GM18861 (cell line): ENCODE data around the gene DCLK1.

Source experiments
- ATAC-seq: cut with Tn5 transposase; IDR thresholded peaks from one replicate; pipeline ENCODE4 v1.9.1; 2021; ENCODE audit not compliant: unreplicated experiment

Gene DCLK1

GRCh38 chr13:36131222-36131930, at the start of gene DCLK1:
TSS of gene DCLK1 (minus strand) at chr13:36131382.
- ATAC-seq, result no peak

DNA sequence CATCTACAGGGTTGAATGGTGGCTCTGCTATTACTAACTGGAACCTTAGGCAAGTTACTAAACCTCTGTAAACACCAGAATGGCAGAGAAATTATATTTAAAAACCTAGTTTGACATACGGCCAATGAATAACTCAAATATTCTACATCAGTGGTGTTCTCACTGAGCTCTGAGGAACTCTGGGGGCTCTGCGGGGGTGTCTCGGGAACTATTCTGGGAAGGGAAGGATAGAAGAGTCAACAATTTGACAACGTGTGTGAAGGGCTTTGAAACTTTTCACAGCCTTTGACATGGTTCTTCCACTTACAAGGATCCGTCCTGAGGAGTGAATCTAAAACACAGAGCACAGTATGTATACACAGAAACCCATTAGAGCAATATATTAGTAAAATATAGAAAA, 44.4 kb upstream of the DCLK1 start:
- ATAC-seq, result no peak

- ATAC-seq, result no peak
Measured at GRCh38 chr13:36174923-36175322, 43.7 kb upstream of the DCLK1 start.

- ATAC-seq, result no peak
Measured at GRCh38 chr13:36173571-36174322, 42.6 kb upstream of the DCLK1 start.

- ATAC-seq, result no peak
Measured at GRCh38 chr13:36166046-36166445, 34.9 kb upstream of the DCLK1 start.

DNA sequence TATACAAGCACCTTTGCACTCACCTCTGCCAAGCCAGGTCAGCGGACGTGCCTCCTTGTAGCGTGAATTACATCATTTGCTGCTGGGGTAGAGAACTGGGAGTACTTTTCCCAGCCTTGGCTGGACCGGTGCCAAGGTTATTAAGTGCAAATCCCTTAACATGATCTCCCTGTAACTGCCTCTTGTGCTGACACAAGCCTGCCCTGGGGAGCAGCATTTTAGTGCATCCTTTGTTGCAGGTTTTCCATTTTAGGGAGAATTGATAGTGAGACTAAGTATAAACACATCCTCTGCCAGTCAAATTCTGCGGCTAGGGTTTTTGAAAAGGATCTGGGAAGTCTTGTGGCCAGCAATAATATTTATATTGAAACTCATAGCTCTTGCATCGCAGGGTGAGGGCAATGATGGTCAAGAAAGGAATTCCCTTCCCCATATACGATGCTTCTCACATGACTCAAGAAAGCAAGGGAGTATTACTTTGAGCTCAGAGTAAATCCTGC, 32.7 kb upstream of the DCLK1 start:
- ATAC-seq, result no peak

- ATAC-seq, result no peak
Measured at GRCh38 chr13:36163286-36163685, 32.1 kb upstream of the DCLK1 start.

- no peak for ATAC-seq
Measured at GRCh38 chr13:36160297-36160696, 29.1 kb upstream of the DCLK1 start.

DNA sequence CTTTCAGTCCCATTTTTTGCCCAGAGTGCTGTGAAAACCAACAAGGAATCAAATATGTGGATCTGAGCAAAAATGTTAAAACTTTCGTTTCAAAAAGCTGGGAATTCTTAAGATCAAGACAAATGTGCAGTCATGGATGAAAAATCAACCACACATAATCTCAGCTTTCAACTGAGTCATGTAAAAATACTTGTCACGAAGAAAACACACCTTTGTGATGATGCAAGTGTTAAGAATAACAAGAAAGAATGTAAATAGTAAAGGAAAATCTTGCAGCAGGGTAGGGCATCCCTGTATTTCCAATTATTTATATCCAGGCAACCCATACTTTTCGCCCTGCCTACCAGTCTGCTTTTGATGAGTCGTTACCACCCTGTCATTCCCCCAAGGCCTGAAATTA, 27.4 kb upstream of the DCLK1 start:
- no peak for ATAC-seq

- ATAC-seq, result no peak
Measured at GRCh38 chr13:36157480-36157879, 26.3 kb upstream of the DCLK1 start.

DNA sequence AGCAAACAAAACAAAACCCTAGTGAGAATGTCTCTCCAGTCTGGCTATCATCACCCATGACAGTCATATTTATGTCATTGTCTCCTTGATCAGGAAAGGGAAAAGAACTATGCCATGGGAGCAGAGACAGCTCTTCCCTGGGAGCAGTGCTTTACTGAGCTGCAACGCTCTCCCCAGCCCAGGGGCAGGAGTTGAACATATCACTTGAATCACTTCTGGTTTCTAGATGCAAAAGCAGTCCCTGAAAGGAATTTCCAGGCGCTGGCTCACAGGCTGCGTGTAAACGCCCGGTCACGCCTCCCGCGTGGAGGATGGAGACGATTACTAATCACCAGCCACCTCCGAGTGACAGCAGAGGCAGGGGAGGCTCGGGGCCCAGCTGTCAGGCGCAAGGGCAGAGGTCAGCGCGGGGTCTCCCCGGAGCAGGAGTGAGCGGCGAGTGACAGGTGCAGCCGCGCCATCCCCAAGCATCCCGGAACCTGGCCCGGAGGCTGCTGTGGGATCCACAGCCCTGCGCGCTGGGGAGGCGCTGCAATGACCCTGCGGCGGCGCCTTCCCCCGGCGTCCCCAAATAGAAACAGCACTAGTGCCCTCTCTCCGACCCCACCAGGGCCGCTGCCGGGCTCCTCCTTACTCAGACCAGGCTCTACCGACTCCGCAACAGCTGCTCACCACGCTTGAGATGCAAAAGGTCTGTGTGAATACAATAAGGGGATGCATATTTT, 23.5 kb upstream of the DCLK1 start:
- no peak for ATAC-seq

DNA sequence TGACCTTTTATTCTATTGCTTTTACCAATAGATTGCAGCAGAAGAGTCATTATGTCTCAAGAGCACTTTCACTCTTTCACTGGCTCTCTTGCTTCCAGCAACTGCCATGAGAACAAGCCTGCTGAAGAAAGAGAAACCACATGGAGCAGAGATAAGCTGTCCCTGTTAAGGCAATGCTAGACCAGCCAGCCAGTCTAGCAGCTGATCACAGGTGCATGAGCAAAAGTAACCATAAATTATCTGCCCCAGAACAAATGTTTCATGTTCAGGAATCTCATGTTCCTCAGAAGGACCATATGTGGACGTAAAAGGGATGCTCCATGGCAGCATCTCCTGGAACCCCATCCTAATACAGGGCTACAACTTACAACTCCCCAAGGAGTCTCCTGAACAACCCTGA, 20.4 kb upstream of the DCLK1 start:
- ATAC-seq, result no peak

GRCh38 chr13:36148446-36148845, 17.3 kb upstream of the DCLK1 start:
- no peak for ATAC-seq

- ATAC-seq, result no peak
Measured at GRCh38 chr13:36147330-36147729, 16.1 kb upstream of the DCLK1 start.

GRCh38 chr13:36146511-36147269, 15.5 kb upstream of the DCLK1 start:
- ATAC-seq, result no peak

- ATAC-seq, result no peak
Measured at GRCh38 chr13:36143738-36144137, 12.6 kb upstream of the DCLK1 start.

DNA sequence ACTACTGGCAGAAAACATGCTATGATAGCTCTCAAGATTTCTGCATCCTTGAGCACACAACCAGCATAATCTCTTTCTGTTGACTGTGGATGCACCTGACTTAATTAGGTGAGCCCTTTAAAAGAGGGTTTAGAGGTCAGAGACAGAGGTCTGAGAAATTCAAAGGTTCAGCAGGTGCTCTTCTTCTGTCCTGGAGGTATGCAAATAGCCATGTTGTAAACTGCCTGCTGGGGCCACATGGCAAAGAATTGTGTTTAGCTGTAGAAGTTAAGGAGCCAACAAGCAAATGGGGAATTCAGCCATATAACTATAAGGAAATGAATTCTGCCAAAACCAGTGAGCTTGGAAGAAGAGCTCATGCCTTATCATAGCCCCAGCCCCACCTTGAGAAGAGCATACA, 11.6 kb upstream of the DCLK1 start:
- no peak for ATAC-seq

GRCh38 chr13:36135876-36136275, 4.7 kb upstream of the DCLK1 start:
- ATAC-seq, result no peak

GRCh38 chr13:36134632-36135031, 3.5 kb upstream of the DCLK1 start:
- ATAC-seq, result no peak

DNA sequence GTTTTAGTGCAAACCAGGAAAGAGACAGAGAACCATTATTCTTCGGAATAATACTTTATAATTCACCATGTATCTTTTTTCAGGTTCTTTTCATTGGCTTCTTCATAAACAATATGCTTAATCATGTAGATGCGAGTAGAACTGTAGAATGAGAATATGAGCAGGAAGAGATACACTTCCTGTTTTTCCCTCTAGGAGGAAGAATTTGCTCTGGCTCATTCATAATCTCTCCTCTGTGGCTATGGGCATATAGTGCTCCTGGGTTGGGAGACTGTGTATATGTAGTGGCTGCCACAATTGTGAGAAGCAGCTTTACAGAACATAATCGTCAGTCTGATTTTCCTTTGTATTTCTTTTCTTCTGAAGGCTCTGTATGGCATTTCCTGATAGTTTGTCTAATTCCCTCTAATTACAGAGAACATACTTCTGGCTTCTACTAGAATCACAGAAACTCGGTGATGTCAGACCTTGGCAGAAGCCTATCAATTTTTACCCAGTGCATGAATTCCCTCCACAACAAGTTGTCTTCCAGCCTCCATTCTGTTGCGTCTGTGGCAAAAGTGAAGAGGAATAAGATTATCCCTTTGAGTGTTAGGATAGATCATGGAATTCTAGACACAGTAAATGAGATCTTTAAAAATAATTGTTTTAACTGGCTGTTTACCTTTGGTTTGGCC, 2.9 kb upstream of the DCLK1 start:
- ATAC-seq, result no peak

- no peak for ATAC-seq
Measured at GRCh38 chr13:36132376-36132775, 1.2 kb upstream of the DCLK1 start.
